ENCODE measurements around the gene WEE2. TPM values are rescaled to one million over a fixed set of nuclear protein-coding genes. Genes with fewer than 3 reads are reported as not detected.
A peak's percentile ranks its signal among the peaks of the same experiment; 100 is the strongest.
"Not testable (repeated sequence)": the region's sequence is repeated elsewhere in the genome, so short reads cannot be mapped to it uniquely, and the experiment has no call there.

The WEE2 gene
- total RNA-seq, 6 experiments from 2014 or later: not detected

GRCh38 chr7:141744131-141744530 lies 36.0 kb downstream of the WEE2 start:
- ATAC-seq (no peak), DNase-seq (no peak)
- 75% methylated on average over 2 of the region's 2 CpGs for WGBS (ENCODE audit: insufficient coverage, low coverage, low lambda C conversion rate, missing lambda C conversion rate)
- Histone ChIP-seq H3K27ac (no peak overlapping the region), H3K36me3 (peaks cover 0 to 90% (median 24%) of the 10 kb centered on the region in 4 donors), H3K9me3 (no peaks in the 10 kb centered on the region), H3K4me1 (peaks cover 0 to 8% (median 3%) of the 10 kb centered on the region in 4 donors), H3K27me3 (no peaks in the 10 kb centered on the region), H3K4me3 (no peak overlapping the region)
- TF ChIP-seq CTCF (IDR thresholded peaks at IDR 0.05) (no peak), POLR2A (IDR thresholded peaks at IDR 0.05) (no peak)
- intact Hi-C loops (cut with DNase I): no loop called here

- peaks cover 0 to 17% (median 5%) of the 10 kb centered on the region in 4 donors for H3K9me3 ChIP-seq
- ATAC-seq (no peak), DNase-seq (no peak)
- H3K27me3 ChIP-seq: no peaks in the 10 kb centered on the region
- peaks cover 11 to 93% (median 38%) of the 10 kb centered on the region in 4 donors for H3K36me3 ChIP-seq
- WGBS (ENCODE audit: insufficient coverage, low coverage, low lambda C conversion rate, missing lambda C conversion rate): 100% methylated on average over 2 of the region's 2 CpGs
- no peak overlapping the region for H3K4me3 ChIP-seq
- TF ChIP-seq POLR2A (IDR thresholded peaks at IDR 0.05): no peak
- TF ChIP-seq CTCF (IDR thresholded peaks at IDR 0.05): no peak
- intact Hi-C loops (cut with DNase I): no loop called here
- no peaks in the 10 kb centered on the region for H3K4me1 ChIP-seq
- H3K27ac ChIP-seq: no peak overlapping the region
Observed at GRCh38 chr7:141748396-141748795, 40.2 kb downstream of the WEE2 start.

- H3K27ac ChIP-seq; H3K4me3 ChIP-seq; DNase-seq; H3K4me1 ChIP-seq; H3K27me3 ChIP-seq; ATAC-seq; intact Hi-C loops (cut with DNase I): not testable (repeated sequence)
- Histone ChIP-seq H3K9me3 (peaks cover 0 to 17% (median 5%) of the 10 kb centered on the region in 4 donors), H3K36me3 (peaks cover 11 to 58% (median 28%) of the 10 kb centered on the region in 4 donors)
- WGBS (ENCODE audit: insufficient coverage, low coverage, low lambda C conversion rate, missing lambda C conversion rate): 89% methylated on average over 10 of the region's 10 CpGs
Observed at GRCh38 chr7:141751904-141752303, 43.8 kb downstream of the WEE2 start.

- peaks cover 11 to 51% (median 31%) of the 10 kb centered on the region in 4 donors for H3K36me3 ChIP-seq
- H3K4me1 ChIP-seq: no peaks in the 10 kb centered on the region
- no peak overlapping the region for H3K4me3 ChIP-seq
- no peaks in the 10 kb centered on the region for H3K27me3 ChIP-seq
- 94% methylated on average over 13 of the region's 13 CpGs for WGBS (ENCODE audit: insufficient coverage, low coverage, low lambda C conversion rate, missing lambda C conversion rate)
- DNase-seq (no peak), ATAC-seq (no peak)
- intact Hi-C loops (cut with DNase I): no loop called here
- TF ChIP-seq CTCF (IDR thresholded peaks at IDR 0.05) (peak in 2 of 4 donors; percentile 8 to 12), POLR2A (IDR thresholded peaks at IDR 0.05) (no peak)
- peaks cover 0 to 17% (median 5%) of the 10 kb centered on the region in 4 donors for H3K9me3 ChIP-seq
- H3K27ac ChIP-seq: no peak overlapping the region
Observed at GRCh38 chr7:141752634-141753033, 44.5 kb downstream of the WEE2 start.

- Histone ChIP-seq H3K4me3 (no peak overlapping the region), H3K4me1 (no peaks in the 10 kb centered on the region), H3K36me3 (peaks cover 11 to 39% (median 30%) of the 10 kb centered on the region in 4 donors), H3K9me3 (peaks cover 0 to 17% (median 5%) of the 10 kb centered on the region in 4 donors), H3K27ac (no peak overlapping the region), H3K27me3 (no peaks in the 10 kb centered on the region)
- DNase-seq (no peak), ATAC-seq (no peak)
- intact Hi-C loops (cut with DNase I): no loop called here
- WGBS (ENCODE audit: insufficient coverage, low coverage, low lambda C conversion rate, missing lambda C conversion rate): 86% methylated on average over 5 of the region's 6 CpGs
- TF ChIP-seq CTCF (IDR thresholded peaks at IDR 0.05): peak; percentile 31 to 42 (median 34)
- no peak for TF ChIP-seq POLR2A (IDR thresholded peaks at IDR 0.05)
Observed at GRCh38 chr7:141754939-141755338, 46.8 kb downstream of the WEE2 start.
